HG02870 (cell line): ENCODE results near the gene LAMA3.

Experiments used
- ATAC-seq: cut with Tn5 transposase; IDR thresholded peaks from one replicate; pipeline ENCODE4 v1.9.1; 2021; ENCODE audit warnings: mild to moderate bottlenecking, moderate library complexity; ENCODE audit not compliant: unreplicated experiment

LAMA3 gene

GRCh38 chr18:23812546-23813440, 123.5 kb downstream of the LAMA3 start:
- no peak for ATAC-seq

DNA sequence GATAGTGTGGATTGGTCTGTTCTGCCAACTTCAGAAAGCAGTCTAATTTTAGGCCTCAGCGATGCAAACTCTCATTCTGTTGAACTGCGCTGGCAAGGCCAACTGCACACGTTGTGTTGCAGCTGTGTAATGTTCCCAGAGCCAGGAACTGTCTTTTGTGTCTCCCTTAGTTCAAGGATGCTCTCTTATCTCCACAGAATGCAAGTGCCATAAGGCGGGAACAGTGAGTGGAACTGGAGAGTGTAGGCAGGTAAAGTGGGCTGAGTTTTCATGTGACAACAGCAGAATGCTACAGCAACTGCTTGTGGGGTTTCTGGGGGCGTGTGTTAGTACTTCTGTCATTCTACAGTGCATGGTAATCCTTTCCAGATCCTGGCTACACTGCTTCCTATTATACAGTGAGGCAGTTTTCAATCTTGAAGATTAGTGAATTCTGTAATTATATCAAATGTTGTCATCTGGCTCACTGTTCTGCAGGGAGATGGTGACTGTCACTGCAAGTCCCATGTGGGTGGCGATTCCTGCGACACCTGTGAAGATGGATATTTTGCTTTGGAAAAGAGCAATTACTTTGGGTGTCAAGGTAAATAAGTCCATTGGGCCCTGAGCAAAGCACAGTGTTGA, 125.8 kb downstream of the LAMA3 start:
- ATAC-seq, result no peak

DNA sequence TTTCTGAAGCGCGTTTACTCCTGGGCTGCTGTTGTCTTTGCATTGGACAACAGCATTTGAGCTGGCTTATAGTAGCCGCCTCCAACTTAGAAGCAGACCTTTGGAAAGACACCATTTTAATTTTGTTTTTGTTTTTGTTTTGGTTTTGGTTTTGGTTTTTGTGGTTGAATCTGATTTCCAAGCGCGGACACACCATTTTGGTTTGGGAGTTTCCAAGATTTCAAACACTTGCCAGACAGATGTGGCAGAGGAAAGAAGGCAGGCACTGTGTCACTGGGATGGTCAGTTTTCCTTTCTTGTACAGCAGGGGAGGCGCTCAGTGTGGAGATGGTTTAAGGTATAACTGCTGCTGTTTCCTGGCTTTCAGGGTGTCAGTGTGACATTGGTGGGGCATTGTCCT, 126.8 kb downstream of the LAMA3 start:
- ATAC-seq, result no peak

- no peak for ATAC-seq
These were observed 127.5 kb downstream of the LAMA3 start for GRCh38 chr18:23816740-23817139.

GRCh38 chr18:23819001-23819400, 129.7 kb downstream of the LAMA3 start:
- ATAC-seq, result no peak

DNA sequence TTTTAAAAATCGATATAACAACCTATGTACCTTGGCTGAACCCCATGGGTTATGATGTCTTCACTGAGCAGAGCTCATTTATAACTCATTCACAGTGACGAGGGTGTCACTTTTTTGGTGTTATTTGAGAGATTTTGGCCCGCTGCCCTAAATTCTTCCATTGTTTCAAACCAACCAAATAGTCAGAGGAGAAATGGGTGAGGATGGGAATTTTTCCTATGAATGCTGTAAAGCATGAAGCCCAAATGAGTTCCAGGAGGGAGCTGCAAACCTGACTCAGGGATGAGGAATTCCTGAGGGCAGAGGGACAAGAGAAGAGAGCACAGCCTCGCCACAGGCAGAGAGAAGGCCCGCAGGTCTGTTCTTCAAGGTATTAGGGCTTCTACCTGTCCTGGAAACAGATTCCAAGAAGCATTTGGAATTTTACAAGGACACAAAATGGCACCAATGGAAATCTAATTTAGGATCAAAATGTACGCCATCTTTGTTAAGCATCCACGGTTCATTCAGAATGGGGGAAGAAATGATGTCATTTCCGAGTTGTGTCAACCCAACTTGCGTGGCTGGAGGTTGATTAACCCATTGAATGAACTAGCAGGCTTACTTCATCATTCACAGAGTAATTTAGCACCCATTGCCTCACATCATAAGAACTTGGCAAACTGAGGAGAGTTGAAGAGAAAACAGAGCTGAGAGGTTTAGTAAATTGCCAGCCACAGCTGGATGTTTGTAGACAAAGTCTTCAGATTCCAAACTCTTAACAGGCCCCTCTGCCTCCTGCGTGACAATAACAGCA, 133.5 kb downstream of the LAMA3 start:
- ATAC-seq, result no peak

- no peak for ATAC-seq
These were observed 135.0 kb downstream of the LAMA3 start for GRCh38 chr18:23824240-23824639.

GRCh38 chr18:23824669-23825068, 135.4 kb downstream of the LAMA3 start:
- no peak for ATAC-seq

DNA sequence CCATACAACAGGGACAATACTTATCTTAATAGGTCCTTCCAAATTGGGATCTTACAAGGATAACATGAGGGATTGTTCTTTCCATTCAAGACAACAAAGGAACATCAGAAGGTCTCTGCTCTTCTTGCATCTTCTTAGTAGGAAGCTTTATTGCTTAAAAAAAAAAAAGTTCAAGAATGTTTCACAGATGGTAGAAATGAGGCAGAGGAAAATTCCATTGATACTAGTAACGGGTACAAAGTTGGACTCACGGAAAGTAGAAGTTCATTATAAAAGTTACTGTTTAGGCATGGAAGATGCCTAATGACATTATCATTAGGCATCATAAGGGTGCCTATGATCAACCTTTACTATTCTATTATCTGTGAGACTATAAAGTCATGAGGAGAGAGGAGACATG, 136.2 kb downstream of the LAMA3 start:
- ATAC-seq, result no peak

DNA sequence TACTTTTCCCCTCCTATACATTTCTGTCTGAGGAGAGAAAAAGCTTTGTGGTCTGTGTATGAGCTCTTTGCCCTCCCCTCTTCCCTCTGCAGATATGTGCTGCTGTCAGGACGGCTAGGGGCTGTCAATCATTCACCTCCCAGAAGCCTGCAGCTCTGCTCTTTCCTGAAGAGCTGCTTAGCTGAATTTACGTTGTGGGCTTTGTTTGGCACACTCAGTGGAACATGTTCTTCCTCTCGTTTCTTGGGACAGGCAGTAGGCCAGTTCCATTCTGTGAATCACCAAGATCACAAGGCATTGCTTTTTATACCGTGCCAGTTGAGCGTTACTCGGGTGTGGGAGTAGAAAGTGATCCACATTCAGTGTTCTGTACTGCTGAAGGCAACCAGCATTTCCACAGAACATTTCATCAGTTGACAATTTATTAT, 136.7 kb downstream of the LAMA3 start:
- ATAC-seq, result no peak

DNA sequence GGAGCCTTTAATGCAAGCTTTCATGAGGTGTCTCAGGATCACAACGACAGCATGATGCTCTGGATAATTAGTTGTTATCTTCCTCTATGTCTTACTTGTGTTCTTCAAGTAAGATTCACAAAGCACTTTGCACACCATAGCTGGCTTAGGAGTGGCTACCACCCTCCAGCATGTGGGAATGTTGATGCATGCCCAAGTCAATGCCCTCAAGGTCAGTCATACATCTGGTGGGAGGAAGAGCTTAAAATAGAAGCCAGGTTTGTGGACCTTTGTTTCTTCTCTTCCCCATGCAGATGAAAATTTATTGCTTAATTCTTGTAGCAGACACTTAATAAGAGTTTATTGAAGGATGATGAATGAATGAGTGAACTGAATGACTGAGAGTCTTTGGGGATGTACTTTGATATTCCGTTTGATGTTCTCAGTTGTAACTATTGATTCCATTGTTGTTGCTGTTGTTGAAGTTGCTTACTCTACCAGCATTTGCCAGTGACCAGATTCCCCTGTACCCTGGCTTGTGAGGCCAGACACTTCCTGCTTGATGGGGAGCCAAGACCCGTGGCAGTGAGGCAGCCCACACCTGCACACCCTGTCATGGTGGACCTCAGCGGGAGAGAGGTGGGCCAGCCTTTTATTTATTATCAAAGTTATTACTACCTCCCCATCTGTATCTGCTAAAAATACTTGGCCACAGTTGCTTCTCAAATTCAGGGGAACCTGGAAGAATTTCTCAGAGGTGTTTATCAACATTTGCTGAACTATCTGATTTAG, 137.8 kb downstream of the LAMA3 start:
- ATAC-seq, result no peak

- no peak for ATAC-seq
These were observed 138.4 kb downstream of the LAMA3 start for GRCh38 chr18:23827681-23828080.

- peak; percentile 98 for ATAC-seq
These were observed 139.2 kb downstream of the LAMA3 start for GRCh38 chr18:23828426-23828825.

DNA sequence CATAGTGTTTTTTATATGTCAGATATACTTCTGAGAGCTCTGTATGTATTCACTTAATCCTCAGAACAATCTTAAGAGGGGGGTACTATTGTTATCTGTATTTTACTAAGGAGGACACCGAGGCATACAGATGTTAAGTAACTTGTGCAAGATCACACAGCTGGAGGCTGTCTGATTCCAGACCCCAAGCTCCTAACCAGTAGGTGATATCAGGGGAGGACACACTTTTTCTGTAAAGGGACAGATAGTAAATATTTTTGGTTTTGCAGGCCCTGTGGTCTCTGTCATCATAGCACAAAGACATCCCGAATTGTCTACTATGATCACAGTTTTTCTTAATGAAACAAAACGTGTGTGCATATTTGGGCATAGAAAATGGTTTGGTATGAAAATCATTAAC, 143.7 kb downstream of the LAMA3 start:
- no peak for ATAC-seq

GRCh38 chr18:23833714-23834113, 144.5 kb downstream of the LAMA3 start:
- no peak for ATAC-seq

- ATAC-seq, result no peak
These were observed 145.8 kb downstream of the LAMA3 start for GRCh38 chr18:23835091-23835490.

DNA sequence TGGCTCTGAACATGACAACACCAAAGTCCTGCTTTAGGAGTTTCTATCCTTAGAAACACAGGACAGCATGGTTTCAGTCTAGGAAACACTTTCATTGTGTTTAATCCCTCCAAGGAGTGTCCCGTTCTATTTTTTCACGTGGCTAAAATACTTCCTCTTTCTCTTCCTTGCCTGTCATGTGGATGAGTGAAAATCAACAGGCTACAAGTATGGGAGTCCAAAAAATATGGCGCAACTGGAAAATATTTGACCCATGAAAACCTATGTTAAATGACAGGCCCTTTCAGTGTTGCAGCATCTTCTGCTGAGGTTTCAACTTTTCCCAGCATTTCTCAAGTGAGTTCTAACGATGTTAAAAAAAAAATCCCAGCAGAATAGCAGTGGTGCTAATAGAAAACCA, 146.3 kb downstream of the LAMA3 start:
- no peak for ATAC-seq

DNA sequence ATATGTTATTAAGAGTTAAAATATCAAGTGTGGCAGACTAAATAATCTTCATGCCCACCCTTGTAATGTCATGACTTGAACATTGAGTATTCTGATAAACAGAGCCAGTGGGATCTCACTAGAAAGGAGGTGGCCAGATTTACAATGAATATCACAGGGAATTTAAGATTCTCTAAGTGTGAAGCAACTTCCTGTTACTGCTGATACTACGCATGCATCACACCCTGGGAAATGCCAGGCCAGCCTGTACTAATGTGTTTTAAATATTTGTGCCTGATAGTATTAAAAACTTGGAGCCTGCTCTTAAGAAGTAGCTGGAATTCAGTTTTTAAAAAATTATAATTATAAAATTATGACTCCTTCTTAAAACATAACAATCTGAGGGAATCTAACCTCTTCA, 148.3 kb downstream of the LAMA3 start:
- ATAC-seq, result no peak

DNA sequence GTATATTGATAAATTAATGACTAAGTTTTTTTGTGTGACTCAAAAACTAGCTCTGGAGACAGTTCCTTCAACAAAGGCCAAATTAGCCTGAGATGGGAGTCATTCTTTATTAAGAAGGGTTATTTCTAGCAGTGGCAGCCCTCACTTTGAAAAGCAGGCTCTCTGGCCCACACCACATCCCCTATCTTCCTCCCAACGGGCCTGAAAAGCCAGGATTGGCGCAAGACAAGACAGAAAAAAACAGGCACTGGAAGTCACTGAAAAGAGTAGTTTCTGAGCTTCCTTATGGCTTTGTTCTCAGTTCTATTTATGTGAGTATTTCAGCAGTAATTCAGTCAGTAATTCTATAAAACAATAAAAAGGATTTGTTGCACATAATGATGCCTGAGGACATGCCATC, 149.0 kb downstream of the LAMA3 start:
- ATAC-seq, result no peak

- no peak for ATAC-seq
These were observed 149.6 kb downstream of the LAMA3 start for GRCh38 chr18:23838801-23839366.

- no peak for ATAC-seq
These were observed 153.1 kb downstream of the LAMA3 start for GRCh38 chr18:23842305-23842704.
